K562 (cell line): ENCODE results near the gene WWOX. TPM values are rescaled to one million over a fixed set of nuclear protein-coding genes. Genes with fewer than 3 reads are reported as not detected.

Source experiments
- ATAC-seq: fragments of 200-7000 bp; cut with Tn5 transposase; 3 replicates; pipeline ENCODE4 v1.9.1; 2020; ENCODE audit warnings: moderate library complexity
- BruUV-seq: library from RNA; stranded (reverse); fragments of 400-500 nt; replicated peaks from 2 replicates; lab custom pipeline; 2021; lab: Mats Ljungman, UMichigan
- CTCF ChIA-PET: fragments of 300-600 bp; formaldehyde crosslinking; extraction: SDS; loops from one replicate; lab custom pipeline; 2021; ENCODE audit warnings: low intra/inter-chr PET ratio; lab: Yijun Ruan, JAX
- POLR2A ChIA-PET: fragments of 300-600, 350-650 bp; sonication (Branson Sonifier 250); formaldehyde crosslinking; extraction: SDS; loops from one replicate; lab custom pipeline; 2021; ENCODE audit warnings: antibody characterized with exemption, inconsistent platforms; lab: Yijun Ruan, JAX
- DNase-seq, 4 experiments: peaks; one replicate each; pipeline versions ENCODE4 v3.0.0 to v3.0.0-alpha.2; 2011 to 2018; ENCODE audit warnings: low spot score in 3 of 4, mixed read lengths in 3 of 4; ENCODE audit errors: extremely low read depth in 1 of 4
- FAIRE-seq: peaks from 2 replicates; lab custom pipeline; 2011; peaks lifted over from hg19 to GRCh38; lab: Jason Lieb, UNC
- H2AFZ ChIP-seq: 2 replicates; pipeline ENCODE4 v1.6.0; 2011; ENCODE audit warnings: low read depth, low read length, control low read depth, inconsistent platforms
- H3K27ac ChIP-seq: fragments of 200-600 bp; 3 replicates; pipeline ENCODE4 v1.8.0; 2011; ENCODE audit warnings: low read depth, mild to moderate bottlenecking, control low read depth, inconsistent platforms, low read length, moderate library complexity, mixed read lengths; ENCODE audit errors: extremely low read depth
- H3K27me3 ChIP-seq, 2 experiments: fragments of 300-600 bp in 1 of 2; 2 replicates in 1 of 2; 3 replicates in 1 of 2; pipeline versions ENCODE4 v1.6.0 to v1.8.0; 2011; ENCODE audit warnings: inconsistent platforms in 2 of 2, low read length in 2 of 2, mild to moderate bottlenecking in 1 of 2, mixed read lengths in 1 of 2, moderate library complexity in 1 of 2; ENCODE audit not compliant: control insufficient read depth in 2 of 2, insufficient read depth in 2 of 2
- H3K36me3 ChIP-seq: fragments of 300-600 bp; 3 replicates; pipeline ENCODE4 v1.8.0; 2011; ENCODE audit warnings: mild to moderate bottlenecking, low read length, inconsistent platforms; ENCODE audit not compliant: control insufficient read depth, insufficient read depth
- H3K4me1 ChIP-seq, 2 experiments: fragments of 200-600 bp in 1 of 2; replicated peaks in 1 of 2; 2 replicates in 1 of 2; 3 replicates in 1 of 2; pipeline versions ENCODE4 v1.5.1 to v1.8.0; 2011; ENCODE audit warnings: inconsistent platforms in 2 of 2, low read length in 2 of 2, mild to moderate bottlenecking in 1 of 2, mixed read lengths in 1 of 2, moderate library complexity in 1 of 2; ENCODE audit not compliant: control insufficient read depth in 2 of 2, insufficient read depth in 2 of 2
- H3K4me2 ChIP-seq: 2 replicates; pipeline ENCODE4 v1.6.1; 2011; ENCODE audit warnings: low read length, control low read depth, inconsistent platforms, mixed read lengths; ENCODE audit not compliant: insufficient read depth
- H3K4me3 ChIP-seq: fragments of 200-600 bp; sonication (generic), shearing (Covaris generic); 2 replicates; pipeline ENCODE4 v1.5.1; 2016; ENCODE audit warnings: control low read depth, inconsistent platforms
- H3K79me2 ChIP-seq: fragments of 200-600 bp; 3 replicates; pipeline ENCODE4 v1.8.0; 2011; ENCODE audit warnings: low read length, inconsistent platforms; ENCODE audit not compliant: control insufficient read depth, insufficient read depth
- H3K9ac ChIP-seq, 2 experiments: 2 replicates each; pipeline versions ENCODE4 v1.6.0 to v1.6.1; 2011; ENCODE audit warnings: low read depth in 2 of 2, low read length in 2 of 2, control low read depth in 1 of 2, inconsistent platforms in 1 of 2, mild to moderate bottlenecking in 1 of 2, mixed read lengths in 1 of 2; ENCODE audit not compliant: insufficient read depth in 1 of 2
- H3K9me1 ChIP-seq: one replicate; pipeline ENCODE4 v1.6.0; 2011; ENCODE audit warnings: inconsistent platforms, mild to moderate bottlenecking, low read length, moderate library complexity; ENCODE audit not compliant: control insufficient read depth, insufficient read depth
- H3K9me3 ChIP-seq: replicated peaks from 2 replicates; pipeline ENCODE4 v1.5.1; 2011; ENCODE audit warnings: low read depth, low read length, inconsistent platforms; ENCODE audit not compliant: control insufficient read depth, insufficient read depth
- H4K20me1 ChIP-seq: replicated peaks from 2 replicates; pipeline ENCODE4 v1.6.1; 2011; ENCODE audit warnings: low read length, inconsistent platforms, mixed read lengths; ENCODE audit not compliant: control insufficient read depth, insufficient read depth
- ATF7 ChIP-seq: fragments of 450-650 bp; IDR thresholded peaks from 2 replicates; pipeline ENCODE4 v1.7.1; 2014; ENCODE audit warnings: mild to moderate bottlenecking, moderate library complexity
- CLOCK ChIP-seq: fragments of 250-450 bp; sonication (Bioruptor Pico); IDR thresholded peaks from 2 replicates; pipeline ENCODE4 v1.4.0; 2020; ENCODE audit warnings: mild to moderate bottlenecking, moderate library complexity, borderline replicate concordance
- FOXM1 ChIP-seq, 2 experiments: fragments of 450-650 bp in 1 of 2; sonication (generic) in 1 of 2; formaldehyde crosslinking in 1 of 2; IDR thresholded peaks; 2 replicates each; pipeline versions ENCODE4 v1.6.1 to v1.9.0; 2017 to 2022; ENCODE audit warnings: low read depth in 2 of 2, mild to moderate bottlenecking in 2 of 2, missing genetic modification reagents in 1 of 2, moderate library complexity in 1 of 2
- IRF2 ChIP-seq: sonication (generic); formaldehyde crosslinking; IDR thresholded peaks from 2 replicates; pipeline ENCODE4 v1.8.1; 2022; ENCODE audit warnings: mild to moderate bottlenecking, missing genetic modification reagents
- MTF1 ChIP-seq: fragments of 250-450 bp; sonication (Bioruptor Pico); IDR thresholded peaks from 2 replicates; pipeline ENCODE4 v1.9.0; 2021; ENCODE audit warnings: moderate library complexity, mild to moderate bottlenecking, inconsistent platforms, borderline replicate concordance
- RERE ChIP-seq: sonication (generic); formaldehyde crosslinking; IDR thresholded peaks from 2 replicates; pipeline ENCODE4 v1.8.0; 2023; ENCODE audit warnings: missing genetic modification reagents, mild to moderate bottlenecking, borderline replicate concordance
- RNF219 ChIP-seq: fragments of 250-450 bp; sonication (Bioruptor Pico); IDR thresholded peaks from 2 replicates; pipeline ENCODE4 v1.5.0; 2022; ENCODE audit warnings: mild to moderate bottlenecking
- SRSF1 ChIP-seq: fragments of 200-400 bp; formaldehyde crosslinking; IDR thresholded peaks from 2 replicates; pipeline ENCODE4 v1.6.1; 2017; ENCODE audit warnings: mild to moderate bottlenecking, low read depth, low read length, moderate library complexity
- ZNF140 ChIP-seq: fragments of 250-450 bp; sonication (Bioruptor Pico); IDR thresholded peaks from 2 replicates; pipeline ENCODE4 v1.8.0; 2021; ENCODE audit warnings: moderate library complexity, mild to moderate bottlenecking, inconsistent platforms
- WGBS: fragments of 100-300 bp; shearing (Covaris generic); methylation state at CpG from one replicate; pipeline ENCODE4 v1.1.6; 2016; ENCODE audit warnings: low coverage, mixed read lengths; ENCODE audit not compliant: insufficient coverage; ENCODE audit errors: missing lambda C conversion rate; 5-methylcytosine and 5-hydroxymethylcytosine counted together
- in situ Hi-C: fragments of 300-500 bp; cut with MboI; formaldehyde crosslinking; loops from 4 replicates; pipeline ENCODE4 v1.15.0; 2018; ENCODE audit warnings: inconsistent platforms, mixed read lengths
- intact Hi-C: fragments of 100-400 bp; cut with micrococcal nuclease; formaldehyde crosslinking; loops from 2 replicates; pipeline ENCODE4 v1.14.2; 2022
- polyA plus RNA-seq, 8 experiments: library from polyadenylated mRNA; depleted of rRNA in 4 of 8; stranded (reverse) in 5 of 8; unstranded in 3 of 8; fragments of >200 nt; fragmentation: Nextera tagmentation in 2 of 8; fragmentation: Illumina TruSeq in 1 of 8; extraction: Ambion mirVana in 2 of 8; extraction: Trizol in 1 of 8; gene quantifications; 2 replicates each; pipeline versions ENCODE4 v1.2.1 to v1.2.3, GENCODE V29; 2011 to 2014; ENCODE audit warnings: inconsistent platforms in 1 of 8, missing spikeins in 1 of 8
- total RNA-seq, 7 experiments: library from RNA; depleted of rRNA in 6 of 7; stranded (reverse); fragments of >200 nt in 6 of 7; fragmentation: Illumina TruSeq in 2 of 7; extraction: Trizol in 2 of 7; gene quantifications; 2 replicates each; pipeline versions ENCODE4 v1.2.1 to v1.2.3, GENCODE V29; 2011 to 2021; ENCODE audit warnings: low replicate concordance in 1 of 7

WWOX gene
- total and polyA plus RNA-seq, 9 of the 15 experiments (the other 6 are each of a cell fraction or from before 2014, with no cell fraction given) = 1.6 to 22.7 (median 8.1) TPM

- no peak for TF ChIP-seq CLOCK (CRISPR knock-in tag)
These were observed 494.7 kb downstream of the WWOX start (continued) for GRCh38 chr16:78594191-78594590.

- no peak for DNase-seq
- Histone ChIP-seq H3K79me2 (no peaks in the 10 kb centered on the region), H4K20me1 (no peaks in the 10 kb centered on the region; the same call in 1 of the 2 replicates), H3K27ac (no peak overlapping the region), H3K36me3 (no peaks in the 10 kb centered on the region), H3K4me3 (no peak overlapping the region), H3K4me1 (no peaks in the 10 kb centered on the region), H3K9me1 (no peaks in the 10 kb centered on the region), H3K9ac (no peak overlapping the region), H2AFZ (no peak overlapping the region), H3K4me2 (no peak overlapping the region), H3K27me3 (peaks cover 0 to 17% of the 10 kb centered on the region in 2 experiments; a peak in 3 of 5 replicates), H3K9me3 (no peaks in the 10 kb centered on the region)
- ATAC-seq = no peak
- ChIA-PET POLR2A (no interaction called here), CTCF (no interaction called here)
- BruUV-seq = no TSS peak
- in situ Hi-C loops (no loop called here), intact Hi-C loops (no loop called here)
- under 1% methylated on average over 10 of the region's 10 CpGs for WGBS
- no peak for FAIRE-seq
- TF ChIP-seq IRF2 (CRISPR knock-in tag) = no peak
- no peak for TF ChIP-seq SRSF1
- no peak for TF ChIP-seq RERE (CRISPR knock-in tag)
- TF ChIP-seq MTF1 (CRISPR knock-in tag) = no peak
- TF ChIP-seq FOXM1 (IDR thresholded peaks at IDR 0.05; ENCODE audit: low read depth) = no peak
- no peak for TF ChIP-seq FOXM1 (CRISPR knock-in tag; IDR thresholded peaks at IDR 0.05; ENCODE audit: low read depth)
- no peak for TF ChIP-seq RNF219 (CRISPR knock-in tag)
- no peak for TF ChIP-seq ATF7
- TF ChIP-seq ZNF140 = no peak
These were observed 497.0 kb downstream of the WWOX start for GRCh38 chr16:78596348-78596995.
